HL-60 (cell line): ENCODE measurements around the gene WDR20.

Source experiments
- DNase-seq, 2 experiments: peaks; one replicate each; pipeline ENCODE4 v3.0.0-alpha.2; 2010 to 2020; ENCODE audit warnings: low read depth in 1 of 2, low spot score in 1 of 2
- H3K27ac ChIP-seq: fragments of 250-450 bp; sonication (Bioruptor Pico); replicated peaks from 2 replicates; pipeline ENCODE4 v1.5.1; 2020; ENCODE audit warnings: mild to moderate bottlenecking, moderate library complexity
- H3K27me3 ChIP-seq: fragments of 250-450 bp; sonication (Bioruptor Pico); 2 replicates; pipeline ENCODE4 v1.5.1; 2021; ENCODE audit warnings: mild to moderate bottlenecking, moderate library complexity; ENCODE audit not compliant: insufficient read depth, poor library complexity, severe bottlenecking
- H3K4me3 ChIP-seq: replicated peaks from 2 replicates; pipeline ENCODE4 v1.5.1; 2011; ENCODE audit warnings: mild to moderate bottlenecking, control low read depth, low read length; ENCODE audit not compliant: insufficient read depth
- CTCF ChIP-seq: IDR thresholded peaks from one replicate; pipeline ENCODE4 v1.5.1; 2011; ENCODE audit warnings: low read length, control low read depth, inconsistent platforms; ENCODE audit not compliant: insufficient read depth
- GABPA ChIP-seq: IDR thresholded peaks from 2 replicates; pipeline ENCODE4 v1.6.1; 2012; ENCODE audit warnings: low read depth
- POLR2AphosphoS5 ChIP-seq: IDR thresholded peaks from 2 replicates; pipeline ENCODE4 v1.6.1; 2012; ENCODE audit warnings: low read depth
- REST ChIP-seq: IDR thresholded peaks from 2 replicates; pipeline ENCODE4 v1.6.1; 2012; ENCODE audit warnings: low read depth; ENCODE audit not compliant: insufficient replicate concordance
- SPI1 ChIP-seq: IDR thresholded peaks from 2 replicates; pipeline ENCODE4 v1.6.1; 2012; ENCODE audit warnings: low read depth, mild to moderate bottlenecking, borderline replicate concordance

The WDR20 gene

GRCh38 chr14:102144914-102145313, 5.2 kb downstream of the WDR20 start:
- H3K27me3 ChIP-seq, result no peaks in the 10 kb centered on the region
- no peak overlapping the region for H3K27ac ChIP-seq
- H3K4me3 ChIP-seq, result no peak overlapping the region
- TF ChIP-seq GABPA (no peak), POLR2AphosphoS5 (no peak), SPI1 (no peak), REST (no peak), CTCF (no peak)
- DNase-seq, result no peak

- TF ChIP-seq CTCF, result no peak
- no peak for TF ChIP-seq REST
- TF ChIP-seq SPI1, result no peak
- no peak for TF ChIP-seq GABPA
- TF ChIP-seq POLR2AphosphoS5, result no peak
- no peak overlapping the region for H3K4me3 ChIP-seq
- no peak for DNase-seq
- H3K27ac ChIP-seq, result no peak overlapping the region
- no peaks in the 10 kb centered on the region for H3K27me3 ChIP-seq
Measured at GRCh38 chr14:102145395-102145794, 5.7 kb downstream of the WDR20 start.

GRCh38 chr14:102146423-102146822, 6.7 kb downstream of the WDR20 start:
- no peak overlapping the region for H3K27ac ChIP-seq
- TF ChIP-seq CTCF (no peak), REST (no peak), SPI1 (no peak), GABPA (no peak), POLR2AphosphoS5 (no peak)
- H3K27me3 ChIP-seq, result no peaks in the 10 kb centered on the region
- DNase-seq, result no peak
- H3K4me3 ChIP-seq, result no peak overlapping the region
